Astrocyte (in vitro differentiated cells and primary cell): ENCODE results near the gene KLC4. TPM values are rescaled to one million over a fixed set of nuclear protein-coding genes. Genes with fewer than 3 reads are reported as not detected.

Experiments
- DNase-seq: peaks from one replicate; pipeline ENCODE4 v3.0.0-alpha.2; 2010; ENCODE audit warnings: low read depth
- FAIRE-seq: peaks from 2 replicates; lab custom pipeline; 2011; peaks lifted over from hg19 to GRCh38; lab: Jason Lieb, UNC
- H2AFZ ChIP-seq: 2 replicates; pipeline ENCODE4 v1.6.0; 2012; ENCODE audit warnings: low read depth, low read length, inconsistent platforms
- H3K27ac ChIP-seq: 2 replicates; pipeline ENCODE4 v1.5.1; 2011; ENCODE audit warnings: low read depth, low read length, inconsistent platforms
- H3K27me3 ChIP-seq: 2 replicates; pipeline ENCODE4 v1.6.0; 2011; ENCODE audit warnings: low read length, inconsistent platforms; ENCODE audit not compliant: insufficient read depth
- H3K36me3 ChIP-seq: 2 replicates; pipeline ENCODE4 v1.5.1; 2011; ENCODE audit warnings: low read length, inconsistent platforms; ENCODE audit not compliant: insufficient read depth
- H3K4me1 ChIP-seq: 2 replicates; pipeline ENCODE4 v1.5.1; 2011; ENCODE audit warnings: low read length, inconsistent platforms; ENCODE audit not compliant: insufficient read depth
- H3K4me2 ChIP-seq: 2 replicates; pipeline ENCODE4 v1.6.0; 2012; ENCODE audit warnings: low read length, inconsistent platforms
- H3K4me3 ChIP-seq: 2 replicates; pipeline ENCODE4 v1.5.1; 2011; ENCODE audit warnings: low read depth, mild to moderate bottlenecking, low read length, inconsistent platforms; ENCODE audit not compliant: insufficient read depth
- H3K79me2 ChIP-seq: 2 replicates; pipeline ENCODE4 v1.6.0; 2012; ENCODE audit warnings: mild to moderate bottlenecking, low read length, inconsistent platforms; ENCODE audit not compliant: insufficient read depth
- H3K9ac ChIP-seq: 2 replicates; pipeline ENCODE4 v1.6.0; 2012; ENCODE audit warnings: mild to moderate bottlenecking, low read length, inconsistent platforms
- H3K9me3 ChIP-seq: 2 replicates; pipeline ENCODE4 v1.5.1; 2012; ENCODE audit warnings: low read depth, mild to moderate bottlenecking, low read length, inconsistent platforms; ENCODE audit not compliant: insufficient read depth
- H4K20me1 ChIP-seq: 2 replicates; pipeline ENCODE4 v1.6.0; 2012; ENCODE audit warnings: low read length, inconsistent platforms; ENCODE audit not compliant: insufficient read depth
- H3K27ac Mint-ChIP-seq: one replicate; pipeline ENCODE4 v1.8.0; 2021; ENCODE audit warnings: mild to moderate bottlenecking, mixed read lengths; ENCODE audit not compliant: unreplicated experiment
- H3K27me3 Mint-ChIP-seq: one replicate; pipeline ENCODE4 v1.8.0; 2021; ENCODE audit warnings: low read depth, mixed read lengths; ENCODE audit not compliant: unreplicated experiment
- H3K36me3 Mint-ChIP-seq: one replicate; pipeline ENCODE4 v1.8.0; 2021; ENCODE audit warnings: low read depth, mixed read lengths; ENCODE audit not compliant: unreplicated experiment
- H3K4me1 Mint-ChIP-seq: one replicate; pipeline ENCODE4 v1.8.0; 2021; ENCODE audit warnings: low read depth, mixed read lengths; ENCODE audit not compliant: unreplicated experiment
- H3K4me3 Mint-ChIP-seq: one replicate; pipeline ENCODE4 v1.8.0; 2021; ENCODE audit warnings: mild to moderate bottlenecking, moderate library complexity, mixed read lengths; ENCODE audit not compliant: unreplicated experiment
- H3K9me3 Mint-ChIP-seq: one replicate; pipeline ENCODE4 v1.8.0; 2021; ENCODE audit warnings: mild to moderate bottlenecking, mixed read lengths; ENCODE audit not compliant: unreplicated experiment
- CTCF ChIP-seq: IDR thresholded peaks from 2 replicates; pipeline ENCODE4 v1.5.1; 2011; ENCODE audit warnings: low read depth, mild to moderate bottlenecking, inconsistent platforms, low read length, moderate library complexity; ENCODE audit not compliant: insufficient read depth
- EZH2 ChIP-seq: IDR thresholded peaks from 2 replicates; pipeline ENCODE4 v1.6.1; 2012; ENCODE audit warnings: mild to moderate bottlenecking, low read length, inconsistent platforms; ENCODE audit not compliant: insufficient read depth
- total RNA-seq: library from RNA; stranded (reverse); gene quantifications from 2 replicates; pipeline ENCODE4 v1.2.1, GENCODE V29; 2021

The KLC4 gene
- total RNA-seq, 1 donor from 2014 or later, result 35.4 TPM

- TF ChIP-seq EZH2 (no peak), CTCF (no peak)
- peaks cover 81% of the 10 kb centered on the region for H3K4me1 Mint-ChIP-seq
- Histone ChIP-seq H3K27me3 (no peaks in the 10 kb centered on the region), H3K4me3 (no peak overlapping the region), H3K9me3 (no peaks in the 10 kb centered on the region), H2AFZ (no peak overlapping the region), H3K4me1 (peaks cover 71% of the 10 kb centered on the region), H4K20me1 (no peaks in the 10 kb centered on the region), H3K27ac (peak overlapping the region; percentile 100), H3K79me2 (peaks cover 92% of the 10 kb centered on the region), H3K4me2 (no peak overlapping the region), H3K36me3 (no peaks in the 10 kb centered on the region), H3K9ac (peak overlapping the region; percentile 88)
- FAIRE-seq (no peak), DNase-seq (no peak)
- peaks cover 15% of the 10 kb centered on the region for H3K36me3 Mint-ChIP-seq
- H3K27ac Mint-ChIP-seq, result peak overlapping the region; percentile 99
- no peaks in the 10 kb centered on the region for H3K27me3 Mint-ChIP-seq
- H3K4me3 Mint-ChIP-seq, result no peak overlapping the region
- no peaks in the 10 kb centered on the region for H3K9me3 Mint-ChIP-seq
Observed at GRCh38 chr6:43119482-43119881, 60.1 kb downstream of the KLC4 start.

GRCh38 chr6:43120101-43120763 lies 60.8 kb downstream of the KLC4 start:
- FAIRE-seq, result no peak
- Histone ChIP-seq H3K79me2 (peaks cover 87% of the 10 kb centered on the region), H3K27me3 (no peaks in the 10 kb centered on the region), H3K4me2 (peak overlapping the region; percentile 81), H3K27ac (peak overlapping the region; percentile 100), H3K4me3 (no peak overlapping the region), H2AFZ (no peak overlapping the region), H4K20me1 (no peaks in the 10 kb centered on the region), H3K9ac (peak overlapping the region; percentile 88), H3K9me3 (no peaks in the 10 kb centered on the region), H3K36me3 (no peaks in the 10 kb centered on the region), H3K4me1 (peaks cover 76% of the 10 kb centered on the region)
- Mint-ChIP-seq H3K4me1 (peaks cover 82% of the 10 kb centered on the region), H3K27me3 (no peaks in the 10 kb centered on the region), H3K36me3 (peaks cover 18% of the 10 kb centered on the region), H3K27ac (peak overlapping the region; percentile 99), H3K4me3 (peak overlapping the region; percentile 70), H3K9me3 (no peaks in the 10 kb centered on the region)
- no peak for DNase-seq
- TF ChIP-seq CTCF (no peak), EZH2 (no peak)
